GM21447 (cell line): ENCODE data around the gene ERGIC2.
"Not testable (repeated sequence)": the region's sequence is repeated elsewhere in the genome, so short reads cannot be mapped to it uniquely, and the experiment has no call there.

Experiments used
- ATAC-seq: cut with Tn5 transposase; IDR thresholded peaks from one replicate; pipeline ENCODE4 v1.9.1; 2021; ENCODE audit not compliant: unreplicated experiment

The ERGIC2 gene, protein sequence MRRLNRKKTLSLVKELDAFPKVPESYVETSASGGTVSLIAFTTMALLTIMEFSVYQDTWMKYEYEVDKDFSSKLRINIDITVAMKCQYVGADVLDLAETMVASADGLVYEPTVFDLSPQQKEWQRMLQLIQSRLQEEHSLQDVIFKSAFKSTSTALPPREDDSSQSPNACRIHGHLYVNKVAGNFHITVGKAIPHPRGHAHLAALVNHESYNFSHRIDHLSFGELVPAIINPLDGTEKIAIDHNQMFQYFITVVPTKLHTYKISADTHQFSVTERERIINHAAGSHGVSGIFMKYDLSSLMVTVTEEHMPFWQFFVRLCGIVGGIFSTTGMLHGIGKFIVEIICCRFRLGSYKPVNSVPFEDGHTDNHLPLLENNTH

DNA sequence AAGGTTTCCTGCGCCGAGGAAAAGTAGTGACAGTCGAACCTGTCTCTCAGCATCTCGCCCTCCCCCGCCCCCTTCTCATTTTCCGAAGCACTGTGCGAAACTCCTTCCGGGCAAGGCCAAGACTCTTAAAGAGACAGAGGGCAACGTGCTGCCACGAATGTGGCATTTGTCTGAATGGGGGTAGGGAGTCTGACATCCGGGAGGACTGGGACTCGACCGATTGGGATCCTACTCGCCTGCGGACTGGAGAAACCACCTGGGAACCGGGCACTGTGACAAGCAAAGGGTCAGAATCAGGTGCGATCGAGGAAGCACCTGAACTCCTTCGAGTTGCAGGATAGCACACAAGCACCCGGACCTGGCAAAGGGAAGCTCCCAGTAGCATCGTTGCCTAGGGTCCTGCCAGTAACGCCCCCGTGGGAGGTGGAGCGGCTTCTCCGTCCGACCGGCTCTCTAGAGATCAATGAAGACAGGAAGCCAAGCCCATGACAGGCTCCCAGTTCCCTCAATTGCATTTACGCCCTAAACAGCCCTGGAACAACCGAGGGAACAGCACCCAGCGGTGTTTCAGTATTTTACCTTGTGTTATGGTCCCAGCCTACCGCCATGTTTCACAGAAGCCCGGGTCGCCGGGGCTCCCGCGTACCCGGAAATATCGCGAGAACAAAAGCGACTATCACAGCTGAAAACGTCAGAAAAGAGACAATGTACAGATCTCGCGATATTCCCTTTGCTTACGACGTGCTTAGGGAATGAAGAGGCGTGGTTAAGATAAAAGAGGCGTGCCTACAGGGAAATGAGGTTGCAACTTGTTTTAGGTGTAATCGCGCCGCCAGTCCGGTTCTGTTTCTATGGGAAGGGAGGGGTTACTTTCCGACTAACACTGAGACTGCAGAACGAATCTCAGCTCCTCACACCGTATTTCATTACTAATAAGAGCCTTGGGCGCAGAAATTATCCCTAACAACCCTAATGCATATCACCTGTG is at the start of gene ERGIC2:
TSS of gene ERGIC2 (minus strand) at position 637 of the 988 bp plus-strand sequence. CDS start 9,539 bp downstream, outside the sequence.
- ATAC-seq, result peak; percentile 96

DNA sequence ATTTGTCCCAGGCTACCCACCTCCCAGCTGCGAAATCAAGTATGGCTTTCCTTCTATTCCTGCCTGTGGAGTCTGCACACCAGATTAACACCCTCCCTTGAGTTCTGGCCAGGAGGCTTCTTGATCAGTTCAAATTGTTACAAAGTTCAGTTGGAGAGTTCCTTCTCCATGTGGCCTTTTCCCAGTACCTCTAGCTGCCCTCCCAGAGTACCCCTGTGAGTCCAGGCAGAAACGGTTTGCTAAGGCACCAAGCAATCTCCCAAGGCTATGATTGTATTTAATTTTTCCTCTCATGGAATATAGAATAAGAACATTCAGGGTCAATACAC is 49.7 kb upstream of the ERGIC2 start:
- no peak for ATAC-seq

GRCh38 chr12:29429999-29430715 is 49.2 kb upstream of the ERGIC2 start:
- no peak for ATAC-seq

- peak; percentile 50 for ATAC-seq
Measured at GRCh38 chr12:29428633-29429032, 47.7 kb upstream of the ERGIC2 start.

DNA sequence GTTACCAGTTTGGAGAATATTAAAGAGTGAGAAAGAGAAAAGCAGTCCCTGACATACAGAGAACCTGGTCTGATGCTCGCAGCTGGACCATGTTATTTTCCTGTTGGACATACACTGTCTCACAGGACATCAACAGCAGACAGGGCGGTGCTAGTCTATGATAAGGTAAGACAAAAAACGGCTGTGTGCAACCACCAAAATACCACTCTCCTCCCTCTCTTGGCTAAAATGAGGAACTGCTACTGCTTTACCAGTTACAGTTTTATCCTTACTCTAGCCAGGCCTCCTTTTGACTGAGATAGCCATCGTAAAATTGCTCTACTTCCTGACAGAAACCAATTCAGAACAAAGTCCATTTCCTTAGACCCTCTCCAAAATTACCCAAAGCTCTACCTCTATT is 47.0 kb upstream of the ERGIC2 start:
- ATAC-seq, result peak; percentile 97

- no peak for ATAC-seq
Measured at GRCh38 chr12:29426498-29426897, 45.5 kb upstream of the ERGIC2 start.

- ATAC-seq, result no peak
Measured at GRCh38 chr12:29425722-29426121, 44.8 kb upstream of the ERGIC2 start.

GRCh38 chr12:29416748-29417147 is 35.8 kb upstream of the ERGIC2 start:
- ATAC-seq, result no peak

DNA sequence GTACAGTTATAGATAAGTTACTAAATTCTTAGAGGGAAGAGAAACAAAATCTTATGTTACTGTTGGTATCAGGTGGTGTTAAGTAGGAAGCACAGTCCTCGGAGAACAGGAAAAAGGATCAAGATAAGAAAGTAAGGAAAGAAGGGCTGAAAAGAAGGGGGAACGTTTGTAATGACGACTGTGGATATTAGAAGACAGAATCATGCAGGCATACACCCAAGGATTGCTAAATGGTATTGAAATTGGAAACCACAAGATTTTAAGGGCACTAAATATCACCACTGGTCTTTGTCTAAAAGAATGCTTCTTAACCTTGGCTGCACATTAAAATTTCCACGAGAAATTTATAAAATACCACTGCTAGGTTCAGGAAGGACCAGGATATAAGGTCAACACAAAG is 34.1 kb upstream of the ERGIC2 start:
- no peak for ATAC-seq

- ATAC-seq, result no peak
Measured at GRCh38 chr12:29414368-29414767, 33.4 kb upstream of the ERGIC2 start.

GRCh38 chr12:29405561-29405960 is 24.6 kb upstream of the ERGIC2 start:
- no peak for ATAC-seq

GRCh38 chr12:29403991-29404390 is 23.0 kb upstream of the ERGIC2 start:
- ATAC-seq, result no peak

DNA sequence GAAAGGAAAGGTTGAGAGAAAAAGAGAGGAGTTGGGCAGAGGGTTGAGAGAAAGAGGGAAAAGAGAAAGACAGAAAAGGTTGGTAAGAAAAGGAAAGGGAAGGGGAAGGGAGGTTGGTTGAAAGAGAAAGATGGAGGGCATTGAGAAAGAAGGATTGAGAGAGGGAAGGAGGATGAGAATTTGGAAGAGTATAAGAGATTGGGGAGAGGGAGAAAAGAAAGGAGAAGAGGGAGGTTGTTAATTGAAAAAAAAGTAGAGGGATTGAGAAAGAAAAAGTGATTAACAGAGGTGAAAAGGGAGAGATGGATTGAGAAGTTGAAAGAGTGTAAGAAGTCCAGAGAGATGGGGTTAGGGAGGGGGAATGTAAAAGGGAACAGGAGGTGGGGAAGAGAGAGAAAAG is 21.5 kb upstream of the ERGIC2 start:
- no peak for ATAC-seq

GRCh38 chr12:29398495-29398894 is 17.5 kb upstream of the ERGIC2 start:
- ATAC-seq, result peak; percentile 74

- no peak for ATAC-seq
Measured at GRCh38 chr12:29396774-29397173, 15.8 kb upstream of the ERGIC2 start.

DNA sequence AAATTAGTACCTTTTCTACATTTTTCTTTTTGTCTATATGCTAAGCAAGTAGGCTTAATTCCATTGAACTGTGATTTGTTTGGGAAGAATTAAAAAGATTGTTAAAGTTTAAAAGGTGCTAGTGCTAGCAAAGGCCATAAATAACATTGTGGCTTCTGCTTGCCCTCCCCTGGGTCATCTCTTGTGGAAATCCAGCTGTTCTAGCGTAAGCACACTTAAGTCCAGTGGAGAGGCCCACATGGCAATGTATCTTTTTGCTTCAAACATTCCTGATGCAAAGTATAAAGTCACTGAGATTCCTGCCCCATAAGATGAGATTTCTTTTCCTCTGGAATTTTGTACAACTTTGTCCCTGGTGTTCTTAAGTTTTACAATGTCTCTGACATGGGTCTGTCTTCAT is 14.4 kb upstream of the ERGIC2 start:
- no peak for ATAC-seq

DNA sequence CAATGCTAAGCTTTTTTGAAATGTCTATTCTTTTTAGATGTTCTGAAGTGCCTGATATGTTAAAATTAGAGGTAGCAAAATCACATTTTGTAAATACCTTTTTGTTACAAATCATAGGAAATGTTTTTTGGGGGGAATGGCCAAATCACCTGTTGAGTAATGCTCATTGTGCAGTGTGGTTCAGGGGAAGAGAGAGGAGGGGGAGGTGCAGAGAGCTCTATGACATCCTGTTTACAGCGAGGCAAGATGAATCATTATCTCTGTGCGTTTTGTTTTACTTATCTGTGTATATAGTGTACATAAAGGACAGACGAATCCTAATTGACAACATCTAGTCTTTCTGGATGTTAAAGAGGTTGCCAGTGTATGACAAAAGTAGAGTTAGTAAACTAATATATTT is 9.4 kb upstream of the ERGIC2 start:
- not testable (repeated sequence) for ATAC-seq

DNA sequence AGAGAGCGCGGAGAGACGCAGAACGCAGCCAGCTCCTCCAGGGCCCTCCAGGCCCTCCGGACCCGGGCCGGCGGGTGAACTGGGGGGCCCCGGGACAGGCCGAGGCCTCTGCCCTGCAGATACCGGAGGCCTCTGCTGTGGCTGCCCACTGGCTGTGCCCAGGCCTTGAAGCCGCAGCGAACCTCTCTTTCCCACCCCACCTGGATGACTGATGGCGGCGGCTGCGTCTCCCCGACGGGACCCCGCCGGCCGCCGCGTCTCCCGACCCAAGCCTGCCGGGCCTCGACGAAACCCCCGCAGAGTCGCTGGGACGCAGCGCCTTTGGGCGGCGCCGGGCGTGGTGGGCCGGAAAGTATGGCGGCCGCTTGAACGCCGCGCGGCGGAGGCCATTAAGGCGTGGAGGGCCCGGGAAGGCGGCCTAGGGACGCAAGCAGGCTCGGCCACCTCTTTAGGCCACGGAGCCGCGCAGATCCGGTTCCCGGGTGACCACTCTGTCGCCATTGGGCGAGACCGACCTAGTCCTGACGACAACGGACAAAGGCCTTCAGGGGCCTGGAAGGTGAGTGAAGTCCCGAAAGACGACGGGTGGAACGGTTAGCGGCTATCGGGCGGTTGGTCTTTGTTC is 8.4 kb upstream of the ERGIC2 start:
- no peak for ATAC-seq

DNA sequence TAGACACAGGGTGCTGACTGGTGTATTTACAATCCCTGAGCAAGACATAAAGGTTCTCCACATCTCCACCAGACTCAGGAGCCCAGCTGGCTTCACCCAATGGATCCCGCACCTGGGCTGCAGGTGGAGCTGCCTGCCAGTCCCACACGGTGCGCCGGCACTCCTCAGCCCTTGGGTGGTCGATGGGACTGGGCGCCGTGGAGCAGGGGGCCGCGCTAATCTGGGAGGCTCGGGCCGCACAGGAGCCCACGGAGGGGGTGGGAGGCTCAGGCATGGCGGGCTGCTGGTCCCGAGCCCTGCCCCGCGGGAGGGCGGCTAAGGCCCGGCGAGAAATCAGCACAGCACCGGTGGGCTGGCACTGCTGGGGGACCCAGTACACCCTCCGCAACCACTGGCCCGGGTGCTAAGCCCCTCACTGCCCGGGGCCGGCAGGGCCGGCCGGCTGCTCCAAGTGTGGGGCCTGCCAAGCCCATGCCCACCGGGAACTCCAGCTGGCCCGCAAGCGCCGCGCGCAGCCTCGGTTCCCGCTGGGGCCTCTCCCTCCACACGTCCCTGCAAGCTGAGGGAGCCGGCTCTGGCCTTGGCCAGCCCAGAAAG is 5.2 kb upstream of the ERGIC2 start:
- ATAC-seq, result not testable (repeated sequence)

DNA sequence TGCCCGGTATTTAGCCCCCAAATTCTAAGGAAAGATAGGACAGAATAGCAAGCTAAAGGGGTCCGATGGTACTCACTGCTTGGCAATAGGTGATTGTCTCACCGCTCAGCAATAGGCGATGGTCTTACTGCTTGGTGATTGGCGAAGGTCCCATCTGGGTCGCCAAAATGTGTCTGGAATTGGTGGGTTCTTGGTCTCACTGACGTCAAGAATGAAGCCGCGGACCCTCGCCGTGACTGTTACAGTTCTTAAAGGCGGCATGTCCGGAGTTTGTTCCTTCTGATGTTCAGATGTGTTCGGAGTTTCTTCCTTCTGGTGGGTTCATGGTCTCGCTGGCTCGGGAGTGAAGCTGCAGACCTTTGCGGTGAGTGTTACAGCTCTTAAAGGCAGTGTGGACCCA is 4.2 kb upstream of the ERGIC2 start:
- not testable (repeated sequence) for ATAC-seq
